Renal cortex interstitium (tissue), 11 donors: Measurements from ENCODE around the gene ATP5PF. TPM values are rescaled to one million over a fixed set of nuclear protein-coding genes. Genes with fewer than 3 reads are reported as not detected.
A peak's percentile ranks its signal among the peaks of the same experiment; 100 is the strongest.
"Not testable (repeated sequence)": the region's sequence is repeated elsewhere in the genome, so short reads cannot be mapped to it uniquely, and the experiment has no call there.

Experiments
- DNase-seq, 11 donors: peaks; one replicate each; pipeline ENCODE4 v3.0.0-alpha.2; 2013; ENCODE audit warnings: low read depth in 9 of 11, low spot score in 4 of 11; ENCODE audit errors: extremely low read depth in 1 of 11
- polyA plus RNA-seq, 3 donors: library from polyadenylated mRNA; unstranded; fragments of 120-200 nt; gene quantifications; one replicate each; pipeline ENCODE4 v1.2.1, GENCODE V29; 2013; ENCODE audit not compliant: insufficient read length in 3 of 3

Gene ATP5PF
- polyA plus RNA-seq, 3 donors = 201 to 269 (median 252) TPM

DNA sequence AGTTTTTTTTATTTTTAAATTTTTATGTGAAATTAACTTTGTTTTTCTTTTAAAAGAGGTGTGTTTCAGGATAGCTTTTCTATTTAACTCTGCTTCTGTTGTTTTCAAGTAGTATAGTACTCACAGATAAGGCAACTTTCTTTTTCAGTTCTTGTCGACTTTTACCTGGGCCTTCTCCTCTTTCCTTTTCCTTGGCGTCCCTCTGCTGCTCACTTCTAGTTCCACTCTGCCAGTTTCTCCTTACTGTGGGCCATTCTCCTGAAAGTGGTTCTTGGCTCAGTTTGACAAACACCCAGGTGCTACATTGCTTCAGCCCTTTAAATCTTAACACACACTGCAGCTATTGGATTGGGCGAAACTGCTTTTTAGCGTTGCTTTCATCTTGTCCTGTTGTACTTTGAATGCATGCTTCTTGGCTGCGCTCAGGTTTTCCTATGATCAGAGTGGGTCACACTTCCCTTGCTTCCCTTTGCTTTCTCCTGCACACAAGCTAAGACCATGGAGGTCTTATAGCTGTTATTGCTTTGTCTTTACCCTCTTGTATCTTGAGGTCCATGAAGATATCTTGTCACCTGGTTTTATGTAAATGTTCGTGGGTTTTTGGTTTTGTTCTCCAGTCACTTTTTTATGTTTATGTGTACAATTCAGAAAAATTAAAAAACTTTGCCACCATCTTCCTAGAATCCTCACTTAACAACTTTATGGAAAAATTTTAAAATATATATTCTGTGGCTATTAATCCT is 21.7 kb upstream of the ATP5PF start:
- DNase-seq = no peak

DNA sequence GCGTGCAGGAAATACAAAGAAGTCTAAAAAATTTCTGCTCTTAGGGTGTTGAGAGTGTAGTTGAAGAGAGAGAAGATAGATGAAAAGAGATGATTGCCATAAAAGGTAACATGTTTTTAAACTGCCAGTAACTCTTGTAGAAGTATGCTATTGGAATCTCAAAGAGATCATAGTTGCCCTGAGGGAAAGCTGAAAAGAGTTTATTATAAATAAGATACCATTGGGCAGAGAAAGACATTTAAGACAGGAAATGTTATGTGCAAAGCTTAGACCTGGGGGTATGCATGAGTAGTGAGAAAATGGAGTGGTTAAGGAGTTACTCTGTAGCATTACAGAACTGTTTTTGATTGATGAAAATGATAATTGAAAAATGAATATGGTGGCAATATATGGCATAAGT is 17.7 kb upstream of the ATP5PF start:
- DNase-seq = no peak

GRCh38 chr21:25750085-25750484 is 15.4 kb upstream of the ATP5PF start:
- no peak for DNase-seq

DNA sequence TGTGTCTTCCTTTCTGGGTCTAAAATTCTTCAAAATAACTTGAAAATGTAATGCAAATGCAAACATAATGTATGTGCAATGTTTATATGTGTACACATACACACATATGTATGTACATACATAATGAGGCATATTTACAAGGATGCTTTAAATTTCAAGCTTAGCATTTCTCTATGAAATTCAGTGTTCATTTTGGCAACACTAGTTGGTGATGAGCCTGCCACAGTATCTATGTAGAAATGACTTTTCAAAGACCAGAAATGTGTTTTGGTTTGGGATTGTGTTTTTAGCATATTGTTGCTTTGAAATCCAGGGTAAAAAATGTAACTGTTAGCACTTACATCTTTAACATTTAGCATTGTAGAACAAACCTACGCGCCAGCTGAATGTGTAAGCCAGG is 10.2 kb upstream of the ATP5PF start:
- no peak for DNase-seq

- no peak for DNase-seq
These were observed 8.2 kb upstream of the ATP5PF start for GRCh38 chr21:25742900-25743299.

- no peak for DNase-seq
These were observed 2.7 kb upstream of the ATP5PF start for GRCh38 chr21:25737421-25737820.

GRCh38 chr21:25735646-25736597 is 1.2 kb upstream of the ATP5PF start:
- DNase-seq = peak; percentile 55 to 90 (median 80)

DNA sequence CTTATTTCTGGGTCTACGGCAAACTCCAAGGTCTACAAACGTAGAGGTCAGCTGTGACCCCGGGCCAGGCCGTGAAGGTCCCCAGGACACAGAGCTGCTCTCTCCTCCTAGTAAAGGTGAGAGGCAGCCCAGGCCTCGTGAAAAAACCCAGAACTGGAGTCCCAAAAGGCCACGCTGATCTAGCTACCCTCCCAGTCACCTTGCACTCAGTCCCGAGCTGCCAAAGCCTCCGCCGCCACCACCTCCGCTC is 125 bp downstream of the ATP5PF start:
- DNase-seq = no peak

DNA sequence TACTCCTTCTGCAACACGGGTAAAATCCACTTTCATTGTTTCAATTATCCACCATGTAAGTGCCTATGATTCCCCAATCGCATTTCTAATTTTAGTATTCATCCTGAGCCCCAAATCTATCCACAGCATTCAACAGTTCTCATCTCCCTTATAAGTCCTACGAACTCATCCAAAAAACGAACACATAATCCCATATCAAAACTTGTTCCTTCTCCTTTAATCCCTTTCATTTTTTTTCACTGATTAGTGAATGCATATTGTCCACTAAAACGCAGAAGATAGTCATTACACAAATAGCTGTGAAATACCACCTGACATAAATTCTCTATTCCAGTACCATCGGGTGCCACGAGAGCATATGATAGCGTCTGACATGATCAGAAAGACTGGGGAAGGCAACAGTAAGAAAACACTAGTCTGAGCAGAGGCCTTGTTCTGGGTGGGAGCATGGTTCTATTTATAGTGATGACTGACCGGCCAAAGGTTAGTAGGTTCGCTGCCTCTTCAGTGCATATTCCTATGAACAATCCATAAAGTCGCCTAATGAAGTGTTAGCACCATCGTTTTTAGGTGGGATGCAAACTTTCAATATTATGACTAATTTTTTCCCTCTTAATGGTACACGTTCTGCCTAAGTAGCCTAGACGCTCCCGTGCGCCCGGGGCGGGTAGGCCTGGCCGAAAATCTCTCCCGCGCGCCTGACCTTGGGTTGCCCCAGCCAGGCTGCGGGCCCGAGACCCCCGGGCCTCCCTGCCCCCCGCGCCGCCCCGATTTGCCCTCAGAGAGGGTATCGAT is 648 bp downstream of the ATP5PF start:
- peak in 6 of 11 donors; percentile 7 to 27 (median 10) for DNase-seq

- DNase-seq = no peak
These were observed 2.5 kb downstream of the ATP5PF start for GRCh38 chr21:25732091-25732760.

- no peak for DNase-seq
These were observed 12.1 kb downstream of the ATP5PF start for GRCh38 chr21:25722631-25723030.

DNA sequence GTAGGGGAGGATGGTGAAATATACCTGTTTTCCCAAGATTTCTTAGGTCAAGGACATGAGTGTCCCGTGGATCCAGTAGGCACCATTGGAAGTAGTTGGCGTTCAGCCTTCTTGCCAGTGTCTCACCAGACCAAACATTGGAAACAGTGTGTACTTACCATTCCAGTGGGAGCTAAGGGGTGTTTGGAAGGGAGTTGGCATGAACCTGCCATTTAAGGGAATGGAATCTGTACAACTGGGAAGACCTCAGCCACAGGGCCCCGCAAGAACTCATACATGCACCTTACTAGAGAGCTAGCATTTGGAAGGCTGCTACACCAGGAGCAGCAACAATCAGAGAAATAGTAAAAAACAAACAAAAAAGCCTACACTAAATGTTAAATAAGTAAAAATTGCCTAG is 12.7 kb downstream of the ATP5PF start:
- DNase-seq = no peak

GRCh38 chr21:25717491-25718147 is 17.1 kb downstream of the ATP5PF start:
- no peak for DNase-seq

GRCh38 chr21:25714066-25714465 is 20.6 kb downstream of the ATP5PF start:
- DNase-seq = not testable (repeated sequence)

DNA sequence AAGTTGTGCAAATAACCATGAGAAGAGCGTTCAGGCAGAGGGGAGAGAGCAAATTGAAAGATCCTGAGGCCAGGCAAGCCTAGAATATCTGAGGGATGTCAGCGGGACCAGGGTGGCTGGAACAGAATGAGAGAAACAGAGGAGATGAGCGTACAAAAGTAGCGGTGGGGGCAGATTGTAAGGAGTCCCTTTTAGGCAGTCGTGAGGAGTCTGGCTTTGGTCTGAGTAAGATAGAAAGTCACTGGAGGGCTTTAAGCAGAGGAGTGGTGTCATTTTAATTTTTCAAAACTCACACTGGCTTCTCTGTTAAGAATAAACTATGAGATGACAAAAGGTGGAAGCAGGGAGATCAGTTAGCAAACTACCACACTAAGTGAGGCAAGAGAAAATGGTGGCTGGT is 24.2 kb downstream of the ATP5PF start:
- no peak for DNase-seq

DNA sequence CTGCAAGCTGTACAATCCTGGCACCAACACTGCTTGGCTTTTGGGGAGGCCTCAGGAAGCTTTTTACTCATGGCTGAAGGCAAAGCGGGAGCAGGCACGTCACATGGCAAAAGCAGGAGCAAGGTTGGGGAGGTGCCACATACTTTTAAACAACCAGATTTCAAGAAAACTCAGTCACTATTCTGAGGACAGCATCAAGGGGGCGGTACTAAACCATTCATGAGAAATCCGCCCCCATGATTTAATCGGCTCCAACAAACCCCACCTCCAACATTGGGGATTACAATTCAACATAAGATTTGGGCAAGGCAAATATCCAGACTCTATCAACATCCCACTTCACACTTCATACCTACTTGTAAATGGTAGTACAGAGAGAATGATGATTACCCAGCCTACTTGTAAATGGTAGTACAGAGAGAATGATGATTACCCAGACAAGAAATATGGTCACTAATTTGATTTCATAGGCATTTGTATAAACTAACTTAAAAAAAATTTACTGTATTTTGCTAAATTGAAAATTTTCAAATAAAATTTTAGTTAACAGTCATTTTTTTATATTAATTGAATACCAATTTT is 24.9 kb downstream of the ATP5PF start:
- no peak for DNase-seq

DNA sequence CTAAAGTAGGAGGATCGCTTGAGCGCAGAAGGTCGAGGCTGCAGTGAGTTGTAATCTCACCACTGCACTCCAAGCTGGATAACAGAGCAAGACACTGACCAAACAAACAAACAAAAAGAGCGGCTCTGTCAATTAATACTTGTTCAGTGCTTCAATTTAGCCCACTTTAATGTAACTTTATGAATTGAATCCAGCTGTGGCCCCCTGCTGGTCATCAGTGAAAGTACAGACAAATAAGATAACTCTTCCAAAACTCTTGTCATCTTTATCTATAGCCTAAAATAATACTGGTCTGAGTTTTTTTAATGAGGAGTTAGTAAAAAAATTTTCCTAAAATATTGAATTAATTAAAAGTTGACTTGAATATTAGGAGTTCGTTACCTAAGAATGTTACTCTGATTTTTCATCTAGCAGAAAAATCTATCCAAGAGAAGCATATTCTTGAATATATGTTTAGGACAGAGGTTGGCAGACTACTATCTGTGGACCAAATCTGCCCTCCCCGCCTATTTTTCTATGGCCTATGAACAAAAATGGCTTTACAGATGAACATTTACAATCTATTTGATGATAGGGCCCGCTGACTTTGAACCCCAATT is 26.1 kb downstream of the ATP5PF start:
- peak in 8 of 11 donors; percentile 4 to 35 (median 16) for DNase-seq

- no peak for DNase-seq
These were observed 33.2 kb downstream of the ATP5PF start for GRCh38 chr21:25701529-25701928.
